GM04504 (cell line): ENCODE data around the gene C11orf16.
"Not testable (repeated sequence)": the region's sequence is repeated elsewhere in the genome, so short reads cannot be mapped to it uniquely, and the experiment has no call there.

Source experiments
- DNase-seq: peaks from one replicate; pipeline ENCODE4 v3.0.0-alpha.2; 2012; ENCODE audit warnings: low read depth

Gene C11orf16

GRCh38 chr11:8932564-8933180 is at the start of gene C11orf16:
TSS of gene C11orf16 (minus strand) at chr11:8932947. CDS start at chr11:8932308, 639 bp downstream.
- no peak for DNase-seq

- DNase-seq: no peak
These were observed 47.7 kb upstream of the C11orf16 start for GRCh38 chr11:8980485-8980884.

GRCh38 chr11:8979365-8979764 is 46.6 kb upstream of the C11orf16 start:
- not testable (repeated sequence) for DNase-seq

- no peak for DNase-seq
These were observed 40.4 kb upstream of the C11orf16 start for GRCh38 chr11:8973121-8973520.

- no peak for DNase-seq
These were observed 39.2 kb upstream of the C11orf16 start for GRCh38 chr11:8971924-8972316.

GRCh38 chr11:8971196-8971923 is 38.6 kb upstream of the C11orf16 start:
- no peak for DNase-seq

GRCh38 chr11:8967184-8967583 is 34.4 kb upstream of the C11orf16 start:
- DNase-seq: no peak

GRCh38 chr11:8964324-8965320 is 31.9 kb upstream of the C11orf16 start, which contains the start of gene TMEM9B:
TSS of gene TMEM9B (minus strand) at chr11:8964442. CDS start at chr11:8964313, 129 bp downstream.
- peak; percentile 71 for DNase-seq

- DNase-seq: no peak
These were observed 31.0 kb upstream of the C11orf16 start for GRCh38 chr11:8963569-8964323.

- no peak for DNase-seq
These were observed 30.1 kb upstream of the C11orf16 start for GRCh38 chr11:8962841-8963240.

- DNase-seq: no peak
These were observed 28.7 kb upstream of the C11orf16 start for GRCh38 chr11:8961401-8961800.

- peak; percentile 64 for DNase-seq
These were observed 26.9 kb upstream of the C11orf16 start for GRCh38 chr11:8959546-8960166.

- no peak for DNase-seq
These were observed 24.1 kb upstream of the C11orf16 start for GRCh38 chr11:8956860-8957259.

- DNase-seq: no peak
These were observed 16.1 kb upstream of the C11orf16 start for GRCh38 chr11:8948886-8949285.

GRCh38 chr11:8947230-8947943 is 14.6 kb upstream of the C11orf16 start:
- DNase-seq: no peak

GRCh38 chr11:8942518-8943066 is 9.8 kb upstream of the C11orf16 start, which contains the start of gene ASCL3:
TSS of gene ASCL3 (minus strand) at chr11:8943016. CDS start at chr11:8938161, 4,855 bp downstream.
- DNase-seq: no peak

GRCh38 chr11:8941341-8942103 is 8.8 kb upstream of the C11orf16 start:
- no peak for DNase-seq

GRCh38 chr11:8937659-8938058 is 4.9 kb upstream of the C11orf16 start:
- DNase-seq: no peak

- DNase-seq: no peak
These were observed 4.4 kb upstream of the C11orf16 start for GRCh38 chr11:8937159-8937558.
